Spleen (tissue), 11 donors: ENCODE data around the gene SHLD3. TPM values are rescaled to one million over a fixed set of nuclear protein-coding genes. Genes with fewer than 3 reads are reported as not detected.

ENCODE experiments used
- DNase-seq: peaks from one replicate; pipeline ENCODE4 v3.0.0-alpha.2; 2020
- H3K27ac ChIP-seq, 8 donors: fragments of 200-600 bp; sonication (generic) in 7 of 8; 1 replicate in 4 of 8; 2 replicates in 4 of 8; pipeline versions ENCODE4 v1.5.0 to v1.8.0; 2016 to 2021; ENCODE audit warnings: inconsistent platforms in 4 of 8, mild to moderate bottlenecking in 4 of 8, moderate library complexity in 1 of 8
- H3K27me3 ChIP-seq, 7 donors: fragments of 200-600 bp; sonication (generic) in 6 of 7; replicated peaks in 1 of 7; 1 replicate in 4 of 7; 2 replicates in 3 of 7; pipeline versions ENCODE4 v1.5.0 to v1.8.0; 2016 to 2021; ENCODE audit warnings: inconsistent platforms in 3 of 7, mild to moderate bottlenecking in 1 of 7
- H3K36me3 ChIP-seq, 6 donors: fragments of 200-600 bp; sonication (generic) in 5 of 6; 1 replicate in 4 of 6; 2 replicates in 2 of 6; pipeline versions ENCODE4 v1.5.0 to v1.8.0; 2016 to 2021; ENCODE audit warnings: inconsistent platforms in 2 of 6
- H3K4me1 ChIP-seq, 6 donors: fragments of 200-600 bp; sonication (generic) in 5 of 6; 1 replicate in 3 of 6; 2 replicates in 3 of 6; pipeline versions ENCODE4 v1.5.0 to v1.8.0; 2016 to 2021; ENCODE audit warnings: inconsistent platforms in 3 of 6
- H3K4me3 ChIP-seq, 8 donors: fragments of 200-600 bp; sonication (generic) in 7 of 8; 1 replicate in 4 of 8; 2 replicates in 4 of 8; pipeline versions ENCODE4 v1.5.0 to v1.8.0; 2016 to 2021; ENCODE audit warnings: inconsistent platforms in 4 of 8, mild to moderate bottlenecking in 4 of 8, moderate library complexity in 2 of 8
- H3K9me3 ChIP-seq, 8 donors: fragments of 200-600 bp; sonication (generic) in 7 of 8; 1 replicate in 4 of 8; 2 replicates in 4 of 8; pipeline versions ENCODE4 v1.5.0 to v1.8.0; 2016 to 2021; ENCODE audit warnings: inconsistent platforms in 4 of 8
- POLR2A ChIP-seq, 3 donors: fragments of 450-650 bp; IDR thresholded peaks; one replicate each; pipeline ENCODE4 v1.5.1; 2017; ENCODE audit warnings: antibody characterized with exemption in 3 of 3, mild to moderate bottlenecking in 1 of 3
- POLR2AphosphoS5 ChIP-seq, 3 donors: sonication (generic); formaldehyde crosslinking; IDR thresholded peaks; one replicate each; pipeline ENCODE4 v1.5.1; 2017; ENCODE audit warnings: antibody characterized with exemption in 3 of 3
- WGBS, 5 donors: extraction: QIAGEN DNeasy Blood & Tissue Kit in 3 of 5; methylation state at CpG; one replicate each; pipeline versions ENCODE4 v1.1.5 to v1.1.7; 2013 to 2018; 5-methylcytosine and 5-hydroxymethylcytosine counted together
- intact Hi-C: fragments of 100-400 bp; cut with DNase I; formaldehyde crosslinking; loops from one replicate; pipeline ENCODE4 v1.15.0; 2023; ENCODE audit warnings: low total_unique reads
- polyA plus RNA-seq, 3 donors: library from polyadenylated mRNA; stranded (reverse); fragments of 200-250 nt; gene quantifications; one replicate each; pipeline ENCODE4 v1.2.1, GENCODE V29; 2013
- total RNA-seq, 7 donors: library from RNA; depleted of rRNA in 3 of 7; stranded (reverse); fragments of >200 nt in 3 of 7; fragmentation: NEBNext Ultra II Directional in 4 of 7; extraction: Animal tissue kit (Norgen Biotek cat#: 25700) in 4 of 7; gene quantifications; one replicate each; pipeline versions ENCODE4 v1.1.0 to v1.2.1, GENCODE V29; 2016 to 2021
- TF ChIP-seq, protein P1 (sequence below), 11 experiments: fragments of 200-600 bp in 7 of 11; fragments of 450-650 bp in 4 of 11; sonication (generic) in 4 of 11; IDR thresholded peaks in 8 of 11; conservative IDR thresholded peaks in 3 of 11; 1 replicate in 7 of 11; 2 replicates in 4 of 11; pipeline versions ENCODE4 v1.4.0 to v1.8.0; 2016 to 2021; ENCODE audit warnings: antibody characterized with exemption in 11 of 11, inconsistent platforms in 4 of 11, mild to moderate bottlenecking in 1 of 11
- donor health status: healthy with polysubstance abuse.
- donor health status: DM: no; HTN: no; CAD: no; lungs with moderate emphysema.
- donor health status: DM: no; HTN: no; CAD: no.
- donor health status: Bipolar disorder and iron deficiency.
- donor health status: healthy.
- donor health status: DM: no; HTN: no; CAD: no.
- donor health status: DM: yes; HTN: yes; CAD: no.

The SHLD3 gene
- total and polyA plus RNA-seq, 10 donors = 2.3 to 5.6 (median 3.9) TPM

DNA sequence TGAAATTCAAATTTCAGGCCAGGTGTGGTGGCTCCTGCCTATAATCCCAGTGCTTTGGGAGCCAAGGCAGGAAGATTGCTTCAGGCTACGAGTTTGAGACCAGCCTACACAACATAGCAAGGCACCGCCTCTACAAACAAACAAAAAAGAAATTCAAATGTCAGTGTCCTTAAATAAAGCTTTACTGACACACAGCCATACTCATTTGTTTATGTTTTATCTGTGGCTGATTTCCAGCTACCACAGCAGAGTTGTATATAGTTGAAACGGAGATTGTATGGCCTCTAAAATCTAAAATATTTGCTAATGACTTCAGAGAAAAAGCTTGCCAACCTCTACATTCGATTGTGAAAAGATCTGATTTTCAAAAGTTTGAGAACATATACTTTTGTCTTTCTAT is 15.4 kb downstream of the SHLD3 start:
- H3K36me3 ChIP-seq = peaks cover 0 to 97% (median 50%) of the 10 kb centered on the region in 6 donors
- 95 to 99% (median 96%) methylated on average over 4 of the region's 4 CpGs for WGBS, 5 donors
- no peaks in the 10 kb centered on the region for H3K9me3 ChIP-seq
- intact Hi-C loops = no loop called here
- H3K27ac ChIP-seq = no peak overlapping the region
- H3K4me1 ChIP-seq = no peaks in the 10 kb centered on the region
- DNase-seq = no peak
- no peak overlapping the region for H3K4me3 ChIP-seq
- no peaks in the 10 kb centered on the region for H3K27me3 ChIP-seq
- TF ChIP-seq, protein P1, sequence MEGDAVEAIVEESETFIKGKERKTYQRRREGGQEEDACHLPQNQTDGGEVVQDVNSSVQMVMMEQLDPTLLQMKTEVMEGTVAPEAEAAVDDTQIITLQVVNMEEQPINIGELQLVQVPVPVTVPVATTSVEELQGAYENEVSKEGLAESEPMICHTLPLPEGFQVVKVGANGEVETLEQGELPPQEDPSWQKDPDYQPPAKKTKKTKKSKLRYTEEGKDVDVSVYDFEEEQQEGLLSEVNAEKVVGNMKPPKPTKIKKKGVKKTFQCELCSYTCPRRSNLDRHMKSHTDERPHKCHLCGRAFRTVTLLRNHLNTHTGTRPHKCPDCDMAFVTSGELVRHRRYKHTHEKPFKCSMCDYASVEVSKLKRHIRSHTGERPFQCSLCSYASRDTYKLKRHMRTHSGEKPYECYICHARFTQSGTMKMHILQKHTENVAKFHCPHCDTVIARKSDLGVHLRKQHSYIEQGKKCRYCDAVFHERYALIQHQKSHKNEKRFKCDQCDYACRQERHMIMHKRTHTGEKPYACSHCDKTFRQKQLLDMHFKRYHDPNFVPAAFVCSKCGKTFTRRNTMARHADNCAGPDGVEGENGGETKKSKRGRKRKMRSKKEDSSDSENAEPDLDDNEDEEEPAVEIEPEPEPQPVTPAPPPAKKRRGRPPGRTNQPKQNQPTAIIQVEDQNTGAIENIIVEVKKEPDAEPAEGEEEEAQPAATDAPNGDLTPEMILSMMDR (IDR thresholded peaks at IDR 0.05 in 8 of 11, conservative IDR thresholded peaks at IDR 0.05 in 3 of 11) = no peak
- TF ChIP-seq POLR2AphosphoS5 (IDR thresholded peaks at IDR 0.05) = no peak
- no peak for TF ChIP-seq POLR2A (IDR thresholded peaks at IDR 0.05)

DNA sequence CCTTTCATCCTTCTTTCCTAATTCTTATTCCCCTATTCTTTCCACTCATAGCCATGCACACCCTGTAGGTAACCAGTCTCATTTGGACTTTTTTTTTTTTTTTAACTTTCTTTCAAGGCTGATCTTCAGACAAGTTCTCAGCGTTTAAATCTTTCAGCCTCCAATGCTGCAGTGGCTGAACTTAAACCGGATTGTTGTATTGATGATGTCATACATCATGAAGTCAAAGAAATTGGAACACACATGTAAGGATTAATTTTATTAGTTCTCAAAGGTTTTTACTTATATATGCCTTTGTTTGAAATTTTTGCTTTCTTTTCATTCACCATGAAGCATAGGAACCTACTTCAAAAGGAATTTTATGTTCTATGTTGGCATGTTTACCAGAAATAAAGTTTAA is 22.1 kb downstream of the SHLD3 start:
- H3K4me3 ChIP-seq = no peak overlapping the region
- peaks cover 0 to 86% (median 13%) of the 10 kb centered on the region in 6 donors for H3K36me3 ChIP-seq
- intact Hi-C loops = no loop called here
- DNase-seq = no peak
- no peaks in the 10 kb centered on the region for H3K27me3 ChIP-seq
- WGBS, 5 donors = 91 to 96% (median 93%) methylated on average over 2 of the region's 2 CpGs
- H3K4me1 ChIP-seq = no peaks in the 10 kb centered on the region
- TF ChIP-seq POLR2A (IDR thresholded peaks at IDR 0.05) (no peak), POLR2AphosphoS5 (IDR thresholded peaks at IDR 0.05) (no peak)
- no peaks in the 10 kb centered on the region for H3K9me3 ChIP-seq
- H3K27ac ChIP-seq = no peak overlapping the region

DNA sequence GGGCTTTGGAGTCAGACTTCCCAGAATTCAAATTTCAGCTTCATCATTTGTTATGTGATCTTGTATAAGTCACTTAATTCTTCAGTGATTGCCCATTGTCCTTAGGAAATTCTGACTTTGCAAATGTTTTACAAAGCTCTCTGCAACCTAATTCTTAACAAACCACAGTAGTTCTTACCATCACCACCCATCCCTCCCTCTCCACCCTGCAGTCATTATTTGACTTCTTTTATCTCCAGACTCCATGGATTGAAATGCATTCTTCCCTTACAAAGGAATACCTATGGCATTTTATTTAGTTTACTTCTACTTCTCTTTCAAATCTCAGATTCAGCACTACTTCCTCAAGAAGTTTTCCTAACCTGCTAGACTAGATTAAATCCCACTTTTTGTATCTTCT is 23.1 kb downstream of the SHLD3 start:
- DNase-seq = no peak
- intact Hi-C loops = no loop called here
- Histone ChIP-seq H3K9me3 (no peaks in the 10 kb centered on the region), H3K27me3 (no peaks in the 10 kb centered on the region), H3K27ac (no peak overlapping the region), H3K4me1 (no peaks in the 10 kb centered on the region), H3K4me3 (no peak overlapping the region), H3K36me3 (peaks cover 0 to 87% (median 15%) of the 10 kb centered on the region in 6 donors)
- TF ChIP-seq POLR2AphosphoS5 (IDR thresholded peaks at IDR 0.05) (no peak), POLR2A (IDR thresholded peaks at IDR 0.05) (no peak)
- TF ChIP-seq, protein P1 (IDR thresholded peaks at IDR 0.05 in 8 of 11, conservative IDR thresholded peaks at IDR 0.05 in 3 of 11) = no peak

DNA sequence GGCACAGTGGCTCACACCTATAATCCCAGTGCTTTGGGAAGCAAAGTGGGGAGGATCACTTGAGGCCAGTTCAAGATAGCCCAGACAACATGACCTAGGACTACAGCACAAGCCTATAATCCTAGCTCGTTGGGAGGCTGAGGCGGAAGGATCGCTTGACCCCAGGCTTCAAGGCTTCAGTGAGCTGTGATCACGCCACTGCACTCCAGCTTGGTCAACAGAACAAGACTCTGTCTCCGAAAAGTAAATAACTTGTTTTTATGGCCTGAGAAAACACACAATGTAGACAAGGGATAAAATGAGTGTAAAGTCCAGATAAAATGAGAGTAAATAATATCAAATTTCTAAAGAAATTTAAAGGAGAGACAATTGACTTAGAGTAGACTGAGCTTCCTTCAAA is 26.3 kb downstream of the SHLD3 start:
- H3K4me1 ChIP-seq = no peaks in the 10 kb centered on the region
- TF ChIP-seq POLR2A (IDR thresholded peaks at IDR 0.05) (no peak), POLR2AphosphoS5 (IDR thresholded peaks at IDR 0.05) (no peak)
- TF ChIP-seq, protein P1 (IDR thresholded peaks at IDR 0.05 in 8 of 11, conservative IDR thresholded peaks at IDR 0.05 in 3 of 11) = no peak
- intact Hi-C loops = no loop called here
- peaks cover 0 to 81% (median 19%) of the 10 kb centered on the region in 6 donors for H3K36me3 ChIP-seq
- no peak for DNase-seq
- no peaks in the 10 kb centered on the region for H3K27me3 ChIP-seq
- 76 to 98% (median 87%) methylated on average over 5 of the region's 5 CpGs for WGBS, 5 donors
- H3K4me3 ChIP-seq = no peak overlapping the region
- H3K9me3 ChIP-seq = no peaks in the 10 kb centered on the region
- H3K27ac ChIP-seq = no peak overlapping the region

DNA sequence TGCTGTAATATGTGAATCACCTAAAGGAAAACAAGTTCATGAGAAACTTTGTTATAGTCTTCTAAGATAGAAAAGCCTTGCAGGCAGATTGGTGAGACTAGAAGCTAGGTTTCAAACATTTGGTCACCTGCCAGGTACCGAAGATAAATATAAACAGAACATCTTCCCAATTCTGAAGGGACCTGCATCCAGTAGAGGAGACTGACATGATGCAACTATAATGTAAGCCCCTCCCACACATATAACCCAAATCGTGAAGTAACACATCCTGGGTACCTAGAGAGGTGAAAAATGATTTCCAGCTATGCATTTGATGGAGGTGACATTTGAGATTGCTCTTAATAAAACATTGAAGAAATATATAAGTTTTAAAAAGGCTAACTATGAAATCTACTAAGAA is 29.9 kb downstream of the SHLD3 start:
- Histone ChIP-seq H3K4me3 (no peak overlapping the region), H3K27ac (no peak overlapping the region), H3K36me3 (peaks cover 0 to 78% (median 21%) of the 10 kb centered on the region in 6 donors), H3K9me3 (no peaks in the 10 kb centered on the region), H3K27me3 (no peaks in the 10 kb centered on the region), H3K4me1 (no peaks in the 10 kb centered on the region)
- DNase-seq = no peak
- WGBS, 5 donors = 82 to 90% (median 83%) methylated on average over 2 of the region's 2 CpGs
- intact Hi-C loops = no loop called here
- TF ChIP-seq POLR2AphosphoS5 (IDR thresholded peaks at IDR 0.05) (no peak), POLR2A (IDR thresholded peaks at IDR 0.05) (no peak)
- TF ChIP-seq, protein P1 (IDR thresholded peaks at IDR 0.05 in 8 of 11, conservative IDR thresholded peaks at IDR 0.05 in 3 of 11) = no peak
